ENCODE measurements around the gene NR5A2. TPM values are rescaled to one million over a fixed set of nuclear protein-coding genes. Genes with fewer than 3 reads are reported as not detected.

The NR5A2 gene
- total RNA-seq, 1 experiment from 2014 or later, result 22.3 TPM

GRCh38 chr1:200161801-200162200, 134.3 kb downstream of the NR5A2 start:
- CTCF ChIA-PET, result no interaction called here

GRCh38 chr1:200162258-200162657, 134.7 kb downstream of the NR5A2 start:
- peaks cover 14% of the 10 kb centered on the region for H3K4me1 Mint-ChIP-seq
- ChIA-PET CTCF (no interaction called here), POLR2A (no interaction called here)
- no peaks in the 10 kb centered on the region for H3K9me3 Mint-ChIP-seq
- no peak overlapping the region for H3K27ac Mint-ChIP-seq
- TF ChIP-seq ZSCAN18 (CRISPR knock-in tag; IDR thresholded peaks at IDR 0.05) (no peak), IRF2 (CRISPR knock-in tag; IDR thresholded peaks at IDR 0.05; ENCODE audit: borderline replicate concordance, low read depth) (no peak), FOXP1 (CRISPR knock-in tag; IDR thresholded peaks at IDR 0.05; ENCODE audit: borderline replicate concordance) (no peak), CREM (CRISPR knock-in tag; IDR thresholded peaks at IDR 0.05) (no peak), ZNF232 (CRISPR knock-in tag; IDR thresholded peaks at IDR 0.05) (no peak), ZNF532 (CRISPR knock-in tag; IDR thresholded peaks at IDR 0.05; ENCODE audit: borderline replicate concordance) (no peak), GTF2I (CRISPR knock-in tag; conservative IDR thresholded peaks at IDR 0.05) (no peak), ZNF263 (CRISPR knock-in tag; IDR thresholded peaks at IDR 0.05; ENCODE audit: low read depth) (no peak), TEAD1 (CRISPR knock-in tag; IDR thresholded peaks at IDR 0.05) (no peak), AFF4 (CRISPR knock-in tag; IDR thresholded peaks at IDR 0.05; ENCODE audit: borderline replicate concordance) (no peak), SOX15 (CRISPR knock-in tag; IDR thresholded peaks at IDR 0.05) (no peak), ZMAT4 (CRISPR knock-in tag; IDR thresholded peaks at IDR 0.05) (no peak), MLX (CRISPR knock-in tag; IDR thresholded peaks at IDR 0.05) (no peak), E2F5 (CRISPR knock-in tag; IDR thresholded peaks at IDR 0.05) (no peak), ETV6 (CRISPR knock-in tag; IDR thresholded peaks at IDR 0.05) (no peak), CBFB (CRISPR knock-in tag; IDR thresholded peaks at IDR 0.05; ENCODE audit: low read depth) (no peak)
- DNase-seq (ENCODE audit: low spot score) (no peak), ATAC-seq (no peak)
- H3K36me3 Mint-ChIP-seq, result peaks cover 5% of the 10 kb centered on the region; the same call in 1 of the 2 replicates
- H3K4me3 Mint-ChIP-seq, result no peak overlapping the region
- H3K27me3 Mint-ChIP-seq (ENCODE audit: low read depth), result no peaks in the 10 kb centered on the region

More at GRCh38 chr1:200161801-200162200, 134.3 kb downstream of the NR5A2 start:
- Mint-ChIP-seq H3K27ac (no peak overlapping the region), H3K27me3 (ENCODE audit: low read depth) (no peaks in the 10 kb centered on the region), H3K4me3 (no peak overlapping the region), H3K4me1 (peaks cover 14% of the 10 kb centered on the region), H3K36me3 (peaks cover 5% of the 10 kb centered on the region; the same call in 1 of the 2 replicates), H3K9me3 (no peaks in the 10 kb centered on the region)
- POLR2A ChIA-PET, result no interaction called here
- TF ChIP-seq TP53 (CRISPR knock-in tag; IDR thresholded peaks at IDR 0.05) (no peak), IRF2 (CRISPR knock-in tag; IDR thresholded peaks at IDR 0.05; ENCODE audit: borderline replicate concordance, low read depth) (no peak), OVOL2 (CRISPR knock-in tag; IDR thresholded peaks at IDR 0.05; ENCODE audit: borderline replicate concordance) (no peak), HMGA2 (CRISPR knock-in tag; IDR thresholded peaks at IDR 0.05) (no peak), PREB (CRISPR knock-in tag; IDR thresholded peaks at IDR 0.05; ENCODE audit: borderline replicate concordance) (no peak), ZNF121 (CRISPR knock-in tag; IDR thresholded peaks at IDR 0.05) (no peak), NFE2L1 (CRISPR knock-in tag; IDR thresholded peaks at IDR 0.05) (no peak), ATF1 (CRISPR knock-in tag; IDR thresholded peaks at IDR 0.05) (no peak), CBFB (CRISPR knock-in tag; IDR thresholded peaks at IDR 0.05; ENCODE audit: low read depth) (no peak), GABPB1 (CRISPR knock-in tag; IDR thresholded peaks at IDR 0.05) (no peak), MLX (CRISPR knock-in tag; IDR thresholded peaks at IDR 0.05) (no peak)
- DNase-seq (ENCODE audit: low spot score), result no peak
- no peak for ATAC-seq
